ENCODE results near the gene DDA1. TPM values are rescaled to one million over a fixed set of nuclear protein-coding genes. Genes with fewer than 3 reads are reported as not detected.
A peak's percentile ranks its signal among the peaks of the same experiment; 100 is the strongest.

DDA1 gene
- total and polyA plus RNA-seq, 9 of the 15 experiments (the other 6 are each of a cell fraction or from before 2014, with no cell fraction given): 1.4 to 83.8 (median 33.8) TPM

DNA sequence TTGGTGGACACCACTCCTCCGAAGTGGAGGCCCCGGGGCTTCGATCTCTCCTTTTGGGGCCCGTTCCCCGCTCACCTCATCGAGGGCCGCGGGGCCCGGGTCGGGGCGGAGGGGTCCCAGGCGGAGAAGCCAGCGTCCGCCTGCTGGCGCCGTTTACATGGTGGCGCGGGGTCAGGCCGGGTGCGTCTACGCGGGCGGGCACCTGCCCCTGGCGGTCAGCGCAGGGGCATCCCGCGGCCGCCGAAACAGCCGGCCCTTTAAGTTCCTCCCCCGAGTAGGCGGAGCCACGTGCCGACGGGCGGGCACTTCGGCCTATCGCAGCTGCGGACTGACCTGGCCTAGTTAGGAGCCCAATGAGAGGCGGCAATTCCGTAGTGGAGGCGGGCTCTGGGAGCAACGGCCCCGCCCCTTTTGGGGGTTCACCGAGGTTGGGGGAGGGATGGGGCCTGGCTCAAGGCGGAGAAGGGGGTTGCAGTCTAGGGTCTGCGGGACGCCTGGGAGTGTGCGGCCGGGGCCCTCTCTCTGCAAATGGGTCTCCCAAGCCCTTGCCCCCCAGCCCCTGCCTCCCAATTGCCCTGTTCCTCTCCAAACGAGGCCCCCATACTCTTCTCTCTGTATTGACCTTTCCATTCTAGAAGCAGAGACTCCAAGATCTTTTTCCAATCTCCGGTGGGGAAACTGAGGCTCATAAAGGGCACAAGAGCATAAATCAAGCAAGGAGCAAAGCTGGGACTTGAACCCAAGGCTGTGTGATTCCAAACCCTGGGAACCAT is 6.0 kb upstream of the DDA1 start, which contains the start of gene ABHD8 (continued):
- TF ChIP-seq, protein P1, sequence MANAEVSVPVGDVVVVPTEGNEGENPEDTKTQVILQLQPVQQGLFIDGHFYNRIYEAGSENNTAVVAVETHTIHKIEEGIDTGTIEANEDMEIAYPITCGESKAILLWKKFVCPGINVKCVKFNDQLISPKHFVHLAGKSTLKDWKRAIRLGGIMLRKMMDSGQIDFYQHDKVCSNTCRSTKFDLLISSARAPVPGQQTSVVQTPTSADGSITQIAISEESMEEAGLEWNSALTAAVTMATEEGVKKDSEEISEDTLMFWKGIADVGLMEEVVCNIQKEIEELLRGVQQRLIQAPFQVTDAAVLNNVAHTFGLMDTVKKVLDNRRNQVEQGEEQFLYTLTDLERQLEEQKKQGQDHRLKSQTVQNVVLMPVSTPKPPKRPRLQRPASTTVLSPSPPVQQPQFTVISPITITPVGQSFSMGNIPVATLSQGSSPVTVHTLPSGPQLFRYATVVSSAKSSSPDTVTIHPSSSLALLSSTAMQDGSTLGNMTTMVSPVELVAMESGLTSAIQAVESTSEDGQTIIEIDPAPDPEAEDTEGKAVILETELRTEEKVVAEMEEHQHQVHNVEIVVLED (CRISPR knock-in tag; IDR thresholded peaks at IDR 0.05): peak; percentile 64
- TF ChIP-seq, protein P2, sequence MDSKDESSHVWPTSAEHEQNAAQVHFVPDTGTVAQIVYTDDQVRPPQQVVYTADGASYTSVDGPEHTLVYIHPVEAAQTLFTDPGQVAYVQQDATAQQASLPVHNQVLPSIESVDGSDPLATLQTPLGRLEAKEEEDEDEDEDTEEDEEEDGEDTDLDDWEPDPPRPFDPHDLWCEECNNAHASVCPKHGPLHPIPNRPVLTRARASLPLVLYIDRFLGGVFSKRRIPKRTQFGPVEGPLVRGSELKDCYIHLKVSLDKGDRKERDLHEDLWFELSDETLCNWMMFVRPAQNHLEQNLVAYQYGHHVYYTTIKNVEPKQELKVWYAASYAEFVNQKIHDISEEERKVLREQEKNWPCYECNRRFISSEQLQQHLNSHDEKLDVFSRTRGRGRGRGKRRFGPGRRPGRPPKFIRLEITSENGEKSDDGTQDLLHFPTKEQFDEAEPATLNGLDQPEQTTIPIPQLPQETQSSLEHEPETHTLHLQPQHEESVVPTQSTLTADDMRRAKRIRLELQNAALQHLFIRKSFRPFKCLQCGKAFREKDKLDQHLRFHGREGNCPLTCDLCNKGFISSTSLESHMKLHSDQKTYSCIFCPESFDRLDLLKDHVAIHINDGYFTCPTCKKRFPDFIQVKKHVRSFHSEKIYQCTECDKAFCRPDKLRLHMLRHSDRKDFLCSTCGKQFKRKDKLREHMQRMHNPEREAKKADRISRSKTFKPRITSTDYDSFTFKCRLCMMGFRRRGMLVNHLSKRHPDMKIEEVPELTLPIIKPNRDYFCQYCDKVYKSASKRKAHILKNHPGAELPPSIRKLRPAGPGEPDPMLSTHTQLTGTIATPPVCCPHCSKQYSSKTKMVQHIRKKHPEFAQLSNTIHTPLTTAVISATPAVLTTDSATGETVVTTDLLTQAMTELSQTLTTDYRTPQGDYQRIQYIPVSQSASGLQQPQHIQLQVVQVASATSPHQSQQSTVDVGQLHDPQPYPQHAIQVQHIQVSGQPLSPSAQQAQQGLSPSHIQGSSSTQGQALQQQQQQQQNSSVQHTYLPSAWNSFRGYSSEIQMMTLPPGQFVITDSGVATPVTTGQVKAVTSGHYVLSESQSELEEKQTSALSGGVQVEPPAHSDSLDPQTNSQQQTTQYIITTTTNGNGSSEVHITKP (IDR thresholded peaks at IDR 0.05; ENCODE audit: partially characterized antibody): peak; percentile 82
- TF ChIP-seq MLLT1 (IDR thresholded peaks at IDR 0.05): 0 out of 4 replicates have a peak, but pooled peaks of 1 of the 2 experiments have one; percentile 36
- no peak for TF ChIP-seq ZNF561 (CRISPR knock-in tag; conservative IDR thresholded peaks at IDR 0.05)
- TF ChIP-seq L3MBTL2 (IDR thresholded peaks at IDR 0.05): peak; percentile 76
- no peak for TF ChIP-seq AFF1 (IDR thresholded peaks at IDR 0.05; ENCODE audit: low read depth in 1 of 2, partially characterized antibody in 2 of 2)
- TF ChIP-seq NFRKB (IDR thresholded peaks at IDR 0.05; ENCODE audit: low read depth): no peak
- no peak for TF ChIP-seq ARID3B (CRISPR knock-in tag; IDR thresholded peaks at IDR 0.05; ENCODE audit: borderline replicate concordance)
- TF ChIP-seq, protein P3, sequence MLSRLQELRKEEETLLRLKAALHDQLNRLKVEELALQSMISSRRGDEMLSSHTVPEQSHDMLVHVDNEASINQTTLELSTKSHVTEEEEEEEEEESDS (CRISPR knock-in tag; IDR thresholded peaks at IDR 0.05): no peak
- no peak for TF ChIP-seq MXD1 (CRISPR knock-in tag; IDR thresholded peaks at IDR 0.05; ENCODE audit: borderline replicate concordance, poor library complexity, severe bottlenecking)
- no peak for TF ChIP-seq IFI16 (CRISPR knock-in tag; IDR thresholded peaks at IDR 0.05)
- TF ChIP-seq LCOR (CRISPR knock-in tag; IDR thresholded peaks at IDR 0.05): 0 out of 2 replicates have a peak, but pooled peaks have one; percentile 45
- TF ChIP-seq DPF2 (IDR thresholded peaks at IDR 0.05): no peak

Data from K562 (cell line).